OCI-LY1 (cell line): ENCODE measurements around the gene LRRC37B.
A peak's percentile ranks its signal among the peaks of the same experiment; 100 is the strongest.
"Not testable (repeated sequence)": the region's sequence is repeated elsewhere in the genome, so short reads cannot be mapped to it uniquely, and the experiment has no call there.

Experiments used
- H2AFZ ChIP-seq: fragments of 200-600 bp; sonication (generic), shearing (Covaris generic); 2 replicates; pipeline ENCODE4 v1.6.0; 2014; ENCODE audit warnings: antibody characterized with exemption, mild to moderate bottlenecking, low read length
- H3F3A ChIP-seq: fragments of 200-600 bp; sonication (generic), shearing (Covaris generic); 2 replicates; pipeline ENCODE4 v1.6.0; 2014; ENCODE audit warnings: mild to moderate bottlenecking, antibody characterized with exemption, low read length, moderate library complexity; ENCODE audit not compliant: insufficient read depth
- H3K27ac ChIP-seq: fragments of 200-600 bp; sonication (generic); 2 replicates; pipeline ENCODE4 v1.5.1; 2014; ENCODE audit warnings: low read length, mixed run types, mild to moderate bottlenecking, low read depth; ENCODE audit not compliant: poor library complexity, severe bottlenecking
- H3K27me3 ChIP-seq: fragments of 200-600 bp; sonication (generic); 2 replicates; pipeline ENCODE4 v1.6.0; 2014; ENCODE audit warnings: antibody characterized with exemption, mild to moderate bottlenecking, low read length, moderate library complexity; ENCODE audit not compliant: insufficient read depth
- H3K36me3 ChIP-seq: fragments of 200-600 bp; sonication (generic); 2 replicates; pipeline ENCODE4 v1.6.1; 2014; ENCODE audit warnings: mild to moderate bottlenecking, antibody characterized with exemption, low read length, moderate library complexity, mixed read lengths; ENCODE audit not compliant: insufficient read depth
- H3K4me1 ChIP-seq: fragments of 200-600 bp; sonication (generic); 2 replicates; pipeline ENCODE4 v1.5.1; 2014; ENCODE audit warnings: mild to moderate bottlenecking, low read length, moderate library complexity; ENCODE audit not compliant: insufficient read depth, severe bottlenecking
- H3K4me2 ChIP-seq: fragments of 200-600 bp; sonication (generic), shearing (Covaris generic); 2 replicates; pipeline ENCODE4 v1.6.1; 2014; ENCODE audit warnings: low read length
- H3K4me3 ChIP-seq: fragments of 200-600 bp; sonication (generic); 2 replicates; pipeline ENCODE4 v1.5.1; 2014; ENCODE audit warnings: low read length, low read depth, mild to moderate bottlenecking, mixed read lengths; ENCODE audit not compliant: poor library complexity, severe bottlenecking
- H3K79me2 ChIP-seq: fragments of 200-600 bp; shearing (Covaris generic); 2 replicates; pipeline ENCODE4 v1.6.1; 2016; ENCODE audit warnings: mixed run types, low read length, mixed read lengths; ENCODE audit not compliant: insufficient read depth
- H3K9ac ChIP-seq: fragments of 200-600 bp; sonication (generic), shearing (Covaris generic); 2 replicates; pipeline ENCODE4 v1.6.1; 2014; ENCODE audit warnings: mild to moderate bottlenecking, low read length, mixed read lengths
- H3K9me2 ChIP-seq: fragments of 200-600 bp; sonication (generic), shearing (Covaris generic); 2 replicates; pipeline ENCODE4 v1.6.1; 2014; ENCODE audit warnings: low read depth, mild to moderate bottlenecking, low read length, mixed read lengths
- H3K9me3 ChIP-seq: fragments of 200-600 bp; shearing (Covaris generic); 2 replicates; pipeline ENCODE4 v1.6.1; 2014; ENCODE audit warnings: low read length, mixed read lengths
- H4K20me1 ChIP-seq: fragments of 200-600 bp; sonication (generic), shearing (Covaris generic); 2 replicates; pipeline ENCODE4 v1.6.0; 2016; ENCODE audit warnings: mild to moderate bottlenecking, low read length; ENCODE audit not compliant: insufficient read depth
- TF ChIP-seq, protein P1 (sequence below): fragments of 200-600 bp; sonication (generic), shearing (Covaris generic); IDR thresholded peaks from 2 replicates; pipeline ENCODE4 v1.5.1; 2017; ENCODE audit warnings: mild to moderate bottlenecking, antibody characterized with exemption, low read length, moderate library complexity, mixed read lengths

Gene LRRC37B

DNA sequence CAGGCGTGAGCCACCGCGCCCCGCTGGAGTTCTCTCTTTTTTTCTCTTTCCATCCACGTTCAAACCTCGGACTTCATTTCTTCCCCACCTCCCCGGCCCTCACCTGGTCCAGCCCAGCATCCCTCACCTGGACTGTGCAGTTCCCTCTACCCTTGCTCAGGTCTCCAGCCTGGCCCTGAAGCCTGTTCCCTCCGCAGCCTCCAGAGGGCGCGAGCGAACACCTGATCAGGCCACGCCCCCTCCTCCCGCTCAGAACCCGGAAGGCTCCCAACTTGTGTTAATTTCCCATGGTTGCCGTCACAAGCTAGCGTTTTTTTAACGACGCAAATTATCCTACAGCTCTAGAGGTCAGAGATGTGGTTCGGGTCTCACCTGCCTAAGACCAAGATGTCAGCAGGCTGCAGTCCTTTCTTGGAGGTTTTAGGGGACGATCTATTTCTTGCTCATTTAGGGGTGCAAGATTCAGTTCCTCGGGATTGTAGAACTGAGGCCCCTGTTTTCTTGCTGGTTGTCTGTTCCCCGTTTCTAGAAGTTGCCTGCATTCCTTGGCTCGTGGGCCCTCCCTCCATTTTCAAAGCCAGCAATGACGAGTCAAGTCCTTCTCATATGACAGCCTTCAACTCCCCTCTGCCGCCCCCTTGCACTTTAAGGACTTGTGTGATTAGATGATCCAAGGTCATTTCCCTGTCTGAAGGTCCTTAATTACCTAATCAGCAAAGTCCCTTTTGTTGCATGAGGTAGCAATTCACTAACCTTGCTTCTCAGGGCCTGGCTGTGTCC, 59.9 kb downstream of the LRRC37B start:
- H3K4me3 ChIP-seq = peak overlapping the region; percentile 55
- not testable (repeated sequence) for H3F3A ChIP-seq, H3K27ac ChIP-seq, H2AFZ ChIP-seq, H3K4me1 ChIP-seq, H4K20me1 ChIP-seq, H3K9me2 ChIP-seq, H3K27me3 ChIP-seq, H3K9me3 ChIP-seq, H3K36me3 ChIP-seq, H3K79me2 ChIP-seq
- TF ChIP-seq, protein P1, sequence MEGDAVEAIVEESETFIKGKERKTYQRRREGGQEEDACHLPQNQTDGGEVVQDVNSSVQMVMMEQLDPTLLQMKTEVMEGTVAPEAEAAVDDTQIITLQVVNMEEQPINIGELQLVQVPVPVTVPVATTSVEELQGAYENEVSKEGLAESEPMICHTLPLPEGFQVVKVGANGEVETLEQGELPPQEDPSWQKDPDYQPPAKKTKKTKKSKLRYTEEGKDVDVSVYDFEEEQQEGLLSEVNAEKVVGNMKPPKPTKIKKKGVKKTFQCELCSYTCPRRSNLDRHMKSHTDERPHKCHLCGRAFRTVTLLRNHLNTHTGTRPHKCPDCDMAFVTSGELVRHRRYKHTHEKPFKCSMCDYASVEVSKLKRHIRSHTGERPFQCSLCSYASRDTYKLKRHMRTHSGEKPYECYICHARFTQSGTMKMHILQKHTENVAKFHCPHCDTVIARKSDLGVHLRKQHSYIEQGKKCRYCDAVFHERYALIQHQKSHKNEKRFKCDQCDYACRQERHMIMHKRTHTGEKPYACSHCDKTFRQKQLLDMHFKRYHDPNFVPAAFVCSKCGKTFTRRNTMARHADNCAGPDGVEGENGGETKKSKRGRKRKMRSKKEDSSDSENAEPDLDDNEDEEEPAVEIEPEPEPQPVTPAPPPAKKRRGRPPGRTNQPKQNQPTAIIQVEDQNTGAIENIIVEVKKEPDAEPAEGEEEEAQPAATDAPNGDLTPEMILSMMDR = peak; percentile 22
- peak overlapping the region; percentile 72 for H3K4me2 ChIP-seq
- peak overlapping the region; percentile 51; the same call in 1 of the 2 replicates for H3K9ac ChIP-seq

DNA sequence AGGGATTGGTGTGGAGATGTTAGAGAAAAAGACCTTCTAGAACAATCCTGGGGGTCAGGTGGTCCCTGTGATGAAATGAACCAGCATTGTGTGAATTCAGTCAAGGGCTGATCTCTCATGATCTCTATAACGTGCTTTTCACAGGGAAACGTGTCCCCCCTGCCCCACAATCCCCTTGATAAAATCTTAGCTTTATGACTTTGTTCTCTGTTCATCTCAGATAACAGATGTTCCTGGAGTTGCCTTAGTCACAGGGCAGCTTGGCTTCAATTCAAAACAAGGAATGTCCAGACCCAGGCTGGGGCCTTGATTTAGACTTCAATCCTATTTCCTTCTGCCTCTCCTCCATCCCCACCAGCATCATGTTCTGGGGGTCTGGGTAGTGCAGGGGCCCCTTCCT, 61.9 kb downstream of the LRRC37B start:
- H4K20me1 ChIP-seq, H3K4me2 ChIP-seq, H2AFZ ChIP-seq, H3K27ac ChIP-seq, H3K9ac ChIP-seq, H3K9me2 ChIP-seq, H3K36me3 ChIP-seq, H3K4me3 ChIP-seq, H3K9me3 ChIP-seq, H3K79me2 ChIP-seq, H3K4me1 ChIP-seq, H3F3A ChIP-seq, H3K27me3 ChIP-seq: not testable (repeated sequence)

DNA sequence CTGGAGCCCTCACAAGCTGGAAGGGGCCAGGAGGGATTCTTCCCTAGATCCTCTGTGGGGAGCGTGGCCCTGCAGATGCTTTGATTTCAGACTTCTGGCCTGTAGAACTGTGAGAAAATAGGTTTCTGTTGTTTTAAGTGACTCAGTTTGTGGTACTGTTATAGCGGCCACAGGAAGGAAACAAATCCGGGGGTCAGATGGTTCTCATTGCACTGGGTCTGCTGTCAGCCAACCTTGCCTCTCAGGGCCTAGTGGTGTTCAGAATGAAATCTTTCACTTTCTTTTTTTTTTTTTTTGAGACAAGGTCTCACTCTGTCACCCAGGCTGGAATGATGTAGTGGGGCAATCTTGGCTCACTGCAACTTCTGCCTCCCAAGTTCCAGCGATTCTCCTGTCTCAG, 64.8 kb downstream of the LRRC37B start:
- not testable (repeated sequence) for H3K79me2 ChIP-seq, H3K27me3 ChIP-seq, H3K4me2 ChIP-seq, H3K9ac ChIP-seq, H3F3A ChIP-seq, H4K20me1 ChIP-seq, H2AFZ ChIP-seq, H3K4me3 ChIP-seq, H3K9me2 ChIP-seq, H3K36me3 ChIP-seq, H3K4me1 ChIP-seq, H3K9me3 ChIP-seq, H3K27ac ChIP-seq

DNA sequence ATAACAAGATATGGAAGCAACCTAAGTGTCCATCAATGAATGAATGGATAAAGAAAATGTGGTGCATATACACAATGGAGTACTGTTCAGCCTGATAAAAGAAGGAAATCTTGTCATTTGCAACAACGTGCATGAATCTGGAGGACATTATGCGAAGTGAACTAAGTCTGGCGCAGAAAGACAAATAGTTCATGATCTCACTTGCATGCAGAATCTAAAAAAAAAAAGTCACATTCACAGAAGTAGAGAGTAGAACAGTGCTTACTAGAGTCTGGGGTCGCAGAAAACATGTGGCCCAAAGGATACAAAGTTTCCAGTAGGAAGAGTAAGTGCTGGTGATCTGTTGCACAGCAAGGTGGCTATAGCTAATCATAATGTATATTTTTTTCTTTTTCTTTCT, 65.9 kb downstream of the LRRC37B start:
- H3K9ac ChIP-seq, H3K36me3 ChIP-seq, H3K27me3 ChIP-seq: not testable (repeated sequence)

DNA sequence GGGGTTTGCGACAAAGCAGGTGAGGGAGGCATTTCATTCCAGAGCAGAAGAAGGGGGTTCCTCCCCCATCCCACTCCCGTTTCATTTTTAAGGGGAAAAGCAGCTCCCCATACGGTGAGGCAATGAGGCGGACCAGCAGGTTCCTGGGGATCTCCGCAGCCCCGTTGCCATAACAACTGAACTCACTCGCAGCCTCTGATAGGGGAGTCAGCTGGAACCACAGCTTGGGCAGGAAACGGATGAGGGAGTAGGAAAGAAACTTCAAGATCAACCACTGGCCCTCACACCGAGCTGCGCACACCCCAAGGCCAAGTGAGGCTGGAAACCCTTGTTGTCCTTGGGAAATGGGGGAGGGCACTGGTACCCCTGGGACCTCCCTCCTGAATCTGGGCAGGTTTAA, 72.6 kb downstream of the LRRC37B start:
- H3K79me2 ChIP-seq, H3K9me3 ChIP-seq, H4K20me1 ChIP-seq, H3K4me3 ChIP-seq, H3K27me3 ChIP-seq, H2AFZ ChIP-seq, H3K9me2 ChIP-seq, H3K36me3 ChIP-seq, H3F3A ChIP-seq, H3K9ac ChIP-seq, H3K27ac ChIP-seq: not testable (repeated sequence)
- Histone ChIP-seq H3K4me2 (0 out of 2 replicates have a peak overlapping the region, but pooled peaks have one; percentile 20), H3K4me1 (peaks cover 12% of the 10 kb centered on the region)

More for the DNA sequence above, 65.9 kb downstream of the LRRC37B start:
- H3K4me3 ChIP-seq, H4K20me1 ChIP-seq, H3K4me1 ChIP-seq, H2AFZ ChIP-seq, H3K4me2 ChIP-seq, H3K27ac ChIP-seq, H3K79me2 ChIP-seq, H3K9me3 ChIP-seq, H3F3A ChIP-seq, H3K9me2 ChIP-seq: not testable (repeated sequence)

DNA sequence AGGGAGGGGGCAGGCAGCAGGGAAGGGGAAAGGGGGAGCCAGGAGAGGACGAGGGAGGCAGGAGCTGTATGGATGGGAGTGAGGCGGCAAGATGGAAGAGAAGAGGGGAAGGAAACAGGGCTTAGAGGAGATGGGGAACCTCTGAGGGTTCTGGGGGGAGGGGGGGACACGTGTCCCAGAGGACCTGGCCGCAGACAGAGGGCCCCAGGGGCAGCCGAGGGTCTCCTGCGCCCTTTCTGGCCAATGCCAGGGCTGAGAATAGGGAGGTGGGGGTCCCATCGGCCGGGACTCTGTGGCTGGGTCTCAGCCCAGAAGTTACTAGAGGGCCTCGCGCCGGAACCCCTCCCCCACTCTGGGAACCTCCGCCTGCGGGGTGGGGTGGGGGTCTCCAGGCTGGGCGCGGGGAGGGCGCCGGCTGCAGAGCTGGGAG, 76.4 kb downstream of the LRRC37B start:
- H3K36me3 ChIP-seq, H3K9me3 ChIP-seq, H4K20me1 ChIP-seq, H3K27me3 ChIP-seq, H3F3A ChIP-seq, H3K9me2 ChIP-seq, H2AFZ ChIP-seq, H3K79me2 ChIP-seq: not testable (repeated sequence)
- Histone ChIP-seq H3K9ac (peak overlapping the region; percentile 93), H3K27ac (peak overlapping the region; percentile 86), H3K4me3 (peak overlapping the region; percentile 93), H3K4me1 (peaks cover 18% of the 10 kb centered on the region), H3K4me2 (peak overlapping the region; percentile 78)
